Stomach (tissue), 9 donors: ENCODE results near the gene PGR. TPM values are rescaled to one million over a fixed set of nuclear protein-coding genes. Genes with fewer than 3 reads are reported as not detected.

Experiments
- DNase-seq, 2 donors: peaks; one replicate each; pipeline versions ENCODE4 v3.0.0 to v3.0.0-alpha.2; 2013 to 2019
- H3K27ac ChIP-seq, 5 donors: fragments of 200-600 bp in 4 of 5; sonication (generic) in 4 of 5; one replicate each; pipeline ENCODE4 v1.5.1; 2013 to 2019; ENCODE audit warnings: mild to moderate bottlenecking in 1 of 5, moderate library complexity in 1 of 5
- H3K27me3 ChIP-seq, 3 donors: fragments of 200-600 bp; sonication (generic); one replicate each; pipeline ENCODE4 v1.5.1; 2017 to 2019; ENCODE audit warnings: mixed run types in 1 of 3
- H3K36me3 ChIP-seq, 4 donors: fragments of 200-600 bp; sonication (generic); 1 replicate in 3 of 4; 2 replicates in 1 of 4; pipeline ENCODE4 v1.5.1; 2016 to 2019
- H3K4me1 ChIP-seq, 4 donors: fragments of 200-600 bp; sonication (generic); one replicate each; pipeline ENCODE4 v1.5.1; 2016 to 2019
- H3K4me3 ChIP-seq, 4 donors: fragments of 200-600 bp; sonication (generic) in 3 of 4; one replicate each; pipeline ENCODE4 v1.5.1; 2016 to 2019; ENCODE audit warnings: mild to moderate bottlenecking in 1 of 4
- H3K9me3 ChIP-seq, 4 donors: fragments of 200-600 bp; sonication (generic); one replicate each; pipeline ENCODE4 v1.5.1; 2016 to 2019
- CTCF ChIP-seq, 7 experiments: fragments of 450-650 bp in 4 of 7; fragments of 200-600 bp in 3 of 7; sonication (generic) in 3 of 7; IDR thresholded peaks; one replicate each; pipeline ENCODE4 v1.5.1; 2016 to 2019; ENCODE audit warnings: antibody characterized with exemption in 7 of 7, control low read depth in 2 of 7, mild to moderate bottlenecking in 1 of 7
- EP300 ChIP-seq: sonication (generic); formaldehyde crosslinking; IDR thresholded peaks from one replicate; pipeline ENCODE4 v1.6.1; 2017; ENCODE audit warnings: antibody characterized with exemption
- POLR2A ChIP-seq, 4 donors: fragments of 450-650 bp; IDR thresholded peaks; one replicate each; pipeline ENCODE4 v1.6.1; 2016; ENCODE audit warnings: antibody characterized with exemption in 4 of 4, control low read depth in 2 of 4, mild to moderate bottlenecking in 1 of 4, moderate library complexity in 1 of 4
- POLR2AphosphoS5 ChIP-seq, 3 donors: sonication (generic); formaldehyde crosslinking; IDR thresholded peaks; one replicate each; pipeline ENCODE4 v1.6.1; 2016; ENCODE audit warnings: antibody characterized with exemption in 3 of 3
- WGBS, 5 donors: extraction: QIAGEN DNeasy Blood & Tissue Kit in 3 of 5; methylation state at CpG; one replicate each; pipeline versions ENCODE4 v1.1.5 to v1.1.7; 2013 to 2018; 5-methylcytosine and 5-hydroxymethylcytosine counted together
- intact Hi-C: fragments of 100-400 bp; cut with DNase I; formaldehyde crosslinking; loops from one replicate; pipeline ENCODE4 v1.15.1; 2023; ENCODE audit warnings: low total_unique reads
- polyA plus RNA-seq, 3 donors: library from polyadenylated mRNA; stranded (reverse); fragments of 200-250 nt; gene quantifications; one replicate each; pipeline ENCODE4 v1.2.3, GENCODE V29; 2013
- total RNA-seq, 5 donors: library from RNA; depleted of rRNA; stranded (reverse); fragments of >200 nt; gene quantifications; one replicate each; pipeline versions ENCODE4 v1.1.0 to v1.2.3, GENCODE V29; 2014 to 2016
- donor health status: healthy with polysubstance abuse.
- donor health status: Bipolar disorder and iron deficiency.
- donor health status: healthy.

The PGR gene
- total and polyA plus RNA-seq, 8 donors, result 0.03 to 8.2 (median 0.74) TPM

GRCh38 chr11:101127699-101128570 is 1.7 kb downstream of the PGR start:
- DNase-seq, result peak; percentile 26 to 31
- Histone ChIP-seq H3K4me3 (peak overlapping the region; percentile 52 to 67 (median 56)), H3K27ac (peak overlapping the region; percentile 35 to 82 (median 71)), H3K27me3 (peaks cover 0 to 63% (median 46%) of the 10 kb centered on the region in 3 donors), H3K36me3 (no peaks in the 10 kb centered on the region), H3K4me1 (peaks cover 5 to 31% (median 29%) of the 10 kb centered on the region in 4 donors), H3K9me3 (no peaks in the 10 kb centered on the region)
- TF ChIP-seq POLR2A (IDR thresholded peaks at IDR 0.05) (no peak), EP300 (no peak), POLR2AphosphoS5 (IDR thresholded peaks at IDR 0.05) (no peak)
- intact Hi-C loops, result no loop called here
- 1 to 5% (median 3%) methylated on average over 58 to 93 of the region's 93 CpGs for WGBS, 5 donors

- peak in 1 of 2 donors; percentile 34 for DNase-seq
- H3K9me3 ChIP-seq, result no peaks in the 10 kb centered on the region
- WGBS, 5 donors, result 1 to 4% (median 1%) methylated on average over 31 to 55 of the region's 55 CpGs
- H3K4me1 ChIP-seq, result peaks cover 5 to 31% (median 29%) of the 10 kb centered on the region in 4 donors
- no peaks in the 10 kb centered on the region for H3K36me3 ChIP-seq
- intact Hi-C loops, result no loop called here
- TF ChIP-seq CTCF (IDR thresholded peaks at IDR 0.05) (no peak), POLR2A (IDR thresholded peaks at IDR 0.05) (no peak), POLR2AphosphoS5 (IDR thresholded peaks at IDR 0.05) (no peak), EP300 (no peak)
- peak overlapping the region; percentile 52 to 67 (median 56) for H3K4me3 ChIP-seq
- H3K27ac ChIP-seq, result peak overlapping the region; percentile 35 to 82 (median 71)
- H3K27me3 ChIP-seq, result peaks cover 0 to 63% (median 46%) of the 10 kb centered on the region in 3 donors
Measured at GRCh38 chr11:101127197-101127698, 2.4 kb downstream of the PGR start.

GRCh38 chr11:101126551-101127196 is 2.9 kb downstream of the PGR start:
- WGBS, 5 donors, result 2 to 10% (median 6%) methylated on average over 18 of the region's 18 CpGs
- intact Hi-C loops, result no loop called here
- Histone ChIP-seq H3K9me3 (no peaks in the 10 kb centered on the region), H3K4me1 (peaks cover 5 to 31% (median 29%) of the 10 kb centered on the region in 4 donors), H3K27ac (peak overlapping the region; percentile 35 to 82 (median 71)), H3K36me3 (no peaks in the 10 kb centered on the region), H3K4me3 (peak overlapping the region; percentile 52 to 67 (median 56)), H3K27me3 (peaks cover 0 to 63% (median 43%) of the 10 kb centered on the region in 3 donors)
- peak in 1 of 2 donors; percentile 34 for DNase-seq
- TF ChIP-seq CTCF (IDR thresholded peaks at IDR 0.05), result no peak
- TF ChIP-seq EP300, result no peak
- no peak for TF ChIP-seq POLR2AphosphoS5 (IDR thresholded peaks at IDR 0.05)
- no peak for TF ChIP-seq POLR2A (IDR thresholded peaks at IDR 0.05)

- Histone ChIP-seq H3K4me1 (no peaks in the 10 kb centered on the region), H3K9me3 (no peaks in the 10 kb centered on the region), H3K27me3 (no peaks in the 10 kb centered on the region), H3K36me3 (no peaks in the 10 kb centered on the region), H3K27ac (no peak overlapping the region), H3K4me3 (no peak overlapping the region)
- 40 to 73% (median 60%) methylated on average over 4 of the region's 4 CpGs for WGBS, 5 donors
- intact Hi-C loops, result no loop called here
- DNase-seq, result no peak
- TF ChIP-seq CTCF (IDR thresholded peaks at IDR 0.05), result no peak
- no peak for TF ChIP-seq POLR2AphosphoS5 (IDR thresholded peaks at IDR 0.05)
- no peak for TF ChIP-seq POLR2A (IDR thresholded peaks at IDR 0.05)
- TF ChIP-seq EP300, result no peak
Measured at GRCh38 chr11:101115671-101116160, 13.9 kb downstream of the PGR start.
